ENCODE data around the gene HNMT.
"Not testable (repeated sequence)": the region's sequence is repeated elsewhere in the genome, so short reads cannot be mapped to it uniquely, and the experiment has no call there.

Gene HNMT

DNA sequence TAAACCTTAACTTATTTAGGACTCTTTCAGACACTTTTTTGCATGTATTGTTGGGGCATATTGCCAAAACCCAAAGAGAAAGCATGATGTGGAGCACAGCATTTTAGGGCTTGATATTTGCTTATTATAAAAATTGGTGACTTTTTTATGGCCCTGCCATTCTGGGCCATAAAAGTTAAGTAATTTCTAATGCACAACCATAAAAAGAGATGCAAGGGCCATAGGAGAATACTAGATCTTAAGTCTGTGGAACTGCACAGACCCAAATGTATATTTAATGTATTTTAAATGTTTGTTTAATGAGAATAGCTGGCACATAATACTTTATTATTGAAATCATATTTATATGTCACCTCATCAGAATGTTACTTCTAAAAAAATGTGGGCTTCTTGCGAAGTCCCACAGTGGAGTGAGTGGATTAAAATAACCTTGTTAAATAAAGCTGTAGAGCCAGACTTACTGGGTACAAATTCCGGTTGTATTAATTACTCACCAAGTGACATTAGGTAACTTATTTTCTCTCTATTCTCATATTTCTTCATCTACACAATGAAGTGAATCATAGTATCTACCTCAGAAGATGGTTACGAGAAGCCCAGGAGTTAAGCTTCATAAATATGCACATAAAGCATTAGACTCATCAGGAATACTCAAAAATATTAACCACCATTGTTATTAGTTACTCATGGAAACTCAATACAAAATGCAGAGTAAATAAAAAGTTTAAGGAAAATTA is 52.2 kb downstream of the HNMT start:
- no peak for DNase-seq

DNA sequence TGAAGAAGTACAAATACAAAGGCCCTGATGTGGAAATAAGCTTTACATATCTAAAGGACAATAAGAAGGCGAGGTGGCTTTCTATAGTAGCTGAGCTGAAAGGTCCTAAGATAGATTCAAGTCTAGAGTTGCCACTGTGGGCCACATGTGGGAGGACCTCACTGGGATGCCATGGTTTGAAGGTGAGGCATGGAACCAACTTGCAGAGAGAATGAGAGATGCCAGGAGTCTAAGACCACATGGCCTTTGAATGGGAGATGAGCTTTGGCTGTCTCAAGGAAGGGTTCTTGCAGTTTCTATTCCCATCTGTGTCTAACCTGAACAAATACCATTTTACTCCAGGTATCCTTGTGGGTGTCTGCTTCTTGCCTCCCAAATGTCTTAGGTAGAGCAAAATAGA is 53.6 kb downstream of the HNMT start:
- no peak for DNase-seq

DNA sequence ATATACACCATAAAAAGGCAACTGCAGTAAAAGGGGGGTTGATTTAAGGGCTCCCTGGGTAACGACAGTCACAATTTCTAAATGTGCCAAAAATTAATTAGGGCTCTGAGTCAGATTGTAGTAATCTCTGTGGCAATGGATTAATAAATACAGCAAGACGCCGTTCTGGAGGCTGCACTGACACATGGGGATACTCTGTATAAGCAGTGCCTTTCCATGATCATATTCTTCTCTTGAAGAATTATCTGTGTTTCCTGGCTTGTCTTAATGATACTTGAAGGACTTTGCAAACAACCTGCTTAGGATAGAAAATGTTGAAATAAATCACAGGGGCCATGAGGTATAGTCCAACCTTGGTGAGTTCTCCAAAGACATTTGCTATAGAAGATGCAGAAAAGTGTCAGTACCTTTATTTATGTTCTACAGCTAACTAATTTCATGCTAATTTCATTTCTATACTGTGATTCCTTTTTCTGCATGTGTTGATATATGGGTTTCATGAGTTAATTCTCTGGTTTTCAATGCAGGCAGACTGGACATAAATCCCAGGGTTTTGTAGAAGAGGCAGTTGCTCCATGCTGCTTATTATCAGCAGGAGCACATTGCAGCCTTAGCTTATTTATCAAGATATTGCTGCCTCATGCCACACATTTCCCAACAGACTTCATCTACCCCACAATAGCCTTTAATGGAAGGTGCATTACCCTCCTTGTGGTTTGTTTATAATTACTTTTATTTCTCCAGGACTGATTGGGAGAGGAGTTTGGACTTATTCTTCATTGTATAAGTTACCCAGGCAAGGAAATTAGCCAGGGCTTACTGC is 54.8 kb downstream of the HNMT start:
- DNase-seq = peak; percentile 81

DNA sequence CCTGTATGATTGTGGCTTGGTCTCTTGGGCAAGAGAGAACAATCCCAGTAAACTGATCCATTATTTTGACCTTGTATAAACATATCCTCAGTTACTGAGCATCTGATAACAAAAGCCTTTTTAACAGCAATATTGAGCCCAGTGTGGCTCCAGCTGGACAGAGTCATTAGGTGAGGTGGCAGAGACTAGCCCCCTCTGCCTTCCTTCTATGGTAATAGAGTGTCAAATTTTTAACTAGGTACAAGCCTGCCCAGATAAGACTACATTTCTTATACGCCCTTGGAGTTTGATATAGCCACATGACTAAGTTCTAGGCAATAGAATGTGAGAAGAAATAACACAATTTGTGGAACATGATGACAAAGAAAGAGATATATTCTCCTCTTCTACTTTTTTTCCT is 56.2 kb downstream of the HNMT start:
- DNase-seq = peak; percentile 54

- no peak for DNase-seq
Measured at GRCh38 chr2:138021154-138021553, 56.9 kb downstream of the HNMT start.

DNA sequence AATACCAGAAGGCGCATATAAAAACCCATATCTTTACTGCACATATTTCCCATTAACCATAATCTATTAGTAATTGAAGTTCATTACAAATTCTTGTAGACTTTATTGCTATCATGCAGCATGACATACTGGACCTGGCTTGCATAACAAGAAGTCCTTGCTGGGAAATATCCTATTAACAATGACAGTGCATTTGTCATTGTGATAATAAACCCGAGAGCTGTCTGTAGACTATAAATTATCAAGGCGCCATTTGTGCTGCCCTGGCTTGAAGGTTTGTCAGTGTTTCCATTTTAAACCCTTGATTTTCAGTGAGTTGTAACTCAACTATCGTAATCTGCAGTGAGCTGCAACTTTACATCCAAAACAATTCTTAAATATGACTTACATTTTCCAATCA is 59.0 kb downstream of the HNMT start:
- no peak for DNase-seq

DNA sequence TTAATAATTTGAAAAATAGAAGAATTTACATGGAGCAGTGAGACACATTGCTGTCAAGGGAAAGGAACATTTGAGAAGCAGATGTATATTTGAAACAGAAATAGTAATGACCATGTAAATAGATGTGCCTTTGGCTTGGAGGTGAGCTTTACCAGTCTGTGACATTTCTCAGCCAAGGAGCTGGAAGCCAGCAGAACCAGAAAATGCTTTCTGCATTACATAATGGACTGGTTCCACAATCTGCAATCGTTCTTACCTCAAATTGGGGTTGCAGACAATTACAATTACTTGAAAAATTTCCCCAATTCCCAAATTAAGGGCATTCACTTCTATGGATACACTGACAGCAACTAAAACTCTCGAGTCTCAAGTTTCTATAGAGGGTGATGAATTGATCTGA is 59.7 kb downstream of the HNMT start:
- DNase-seq = no peak

DNA sequence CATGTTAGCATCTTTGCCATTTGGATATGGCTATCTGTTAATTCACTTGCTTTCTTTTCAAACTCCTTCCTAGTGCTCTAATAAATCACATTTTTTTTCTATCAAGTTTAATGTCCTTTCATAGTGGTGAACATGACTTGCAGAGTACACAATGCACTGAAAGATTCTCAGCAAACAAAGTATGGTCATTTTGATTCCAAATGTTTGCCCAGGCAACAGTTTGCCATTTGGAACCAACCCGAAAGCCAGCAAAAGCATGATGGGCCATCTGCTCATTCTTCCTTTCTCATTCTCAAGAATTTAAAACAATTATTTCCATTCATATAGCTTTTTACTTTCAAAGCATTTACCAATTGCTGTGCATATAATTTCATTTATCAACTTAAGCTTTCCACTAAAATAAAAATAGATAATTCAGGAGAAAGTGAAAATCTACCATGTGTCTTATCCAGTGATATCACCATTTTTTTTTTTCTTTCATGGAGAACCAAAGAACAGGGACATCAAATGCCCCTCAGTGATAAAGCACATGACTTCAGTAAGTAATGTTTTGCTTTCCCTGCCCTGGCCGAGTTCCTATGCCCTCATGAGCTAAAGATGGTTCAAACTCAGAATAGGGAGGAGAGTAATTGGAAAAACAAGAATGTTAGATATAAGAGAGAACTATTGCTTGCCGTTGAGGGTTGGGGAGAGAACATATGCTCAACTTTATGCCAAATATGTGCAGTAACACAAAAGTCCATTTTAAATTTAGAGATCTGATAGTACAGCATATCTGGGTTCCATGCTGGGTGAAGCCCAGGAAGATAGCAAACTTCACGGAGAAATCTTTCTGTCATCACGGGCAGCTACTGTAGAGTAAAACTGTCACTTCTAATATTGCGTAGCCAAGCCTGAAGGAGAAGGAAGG is 62.1 kb downstream of the HNMT start:
- no peak for DNase-seq

- peak; percentile 48 for DNase-seq
Measured at GRCh38 chr2:138028538-138028937, 64.3 kb downstream of the HNMT start.

- DNase-seq = no peak
Measured at GRCh38 chr2:138029276-138029675, 65.0 kb downstream of the HNMT start.

DNA sequence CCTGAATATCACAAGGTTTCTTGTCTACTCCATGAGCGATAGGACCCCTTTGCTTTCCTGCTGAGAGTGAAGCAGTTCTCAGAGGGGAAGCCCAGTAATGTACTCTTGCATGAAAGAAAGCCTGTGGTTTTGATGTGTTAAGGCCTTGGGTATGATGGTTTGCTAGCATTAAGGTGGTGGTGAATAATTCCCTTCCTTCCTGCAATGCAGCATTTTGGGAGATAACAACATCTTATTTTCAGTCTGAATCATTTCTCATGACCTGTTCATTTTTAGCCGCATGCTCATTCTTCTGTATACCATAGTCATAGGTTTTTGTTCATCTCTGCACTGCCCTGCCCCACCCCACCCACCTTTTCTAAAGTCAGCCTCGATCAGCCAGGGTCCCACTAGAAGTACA is 66.2 kb downstream of the HNMT start:
- no peak for DNase-seq

- no peak for DNase-seq
Measured at GRCh38 chr2:138032334-138032733, 68.1 kb downstream of the HNMT start.

GRCh38 chr2:138034536-138034935 is 70.3 kb downstream of the HNMT start:
- DNase-seq = no peak

GRCh38 chr2:138035608-138036217 is 71.4 kb downstream of the HNMT start:
- DNase-seq = peak; percentile 20

DNA sequence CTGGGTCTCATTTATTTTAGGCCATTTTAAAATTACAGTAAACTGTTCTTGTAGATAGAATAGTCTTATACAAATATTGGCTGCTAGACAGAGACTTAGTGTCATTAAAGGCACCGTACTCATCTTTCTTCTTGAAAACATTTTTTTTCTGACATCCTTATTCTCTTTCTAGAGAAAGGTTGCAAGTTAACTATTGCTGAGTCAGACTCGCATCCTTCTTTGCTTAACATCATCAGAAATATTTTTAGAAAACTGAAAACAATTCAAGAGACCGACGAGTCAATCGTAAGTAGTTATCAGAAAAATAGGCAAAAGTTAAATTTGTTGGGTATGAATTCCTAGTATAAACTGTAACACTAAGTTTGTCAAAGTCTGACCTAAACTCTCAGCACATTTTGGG is 72.2 kb downstream of the HNMT start:
- DNase-seq = no peak

DNA sequence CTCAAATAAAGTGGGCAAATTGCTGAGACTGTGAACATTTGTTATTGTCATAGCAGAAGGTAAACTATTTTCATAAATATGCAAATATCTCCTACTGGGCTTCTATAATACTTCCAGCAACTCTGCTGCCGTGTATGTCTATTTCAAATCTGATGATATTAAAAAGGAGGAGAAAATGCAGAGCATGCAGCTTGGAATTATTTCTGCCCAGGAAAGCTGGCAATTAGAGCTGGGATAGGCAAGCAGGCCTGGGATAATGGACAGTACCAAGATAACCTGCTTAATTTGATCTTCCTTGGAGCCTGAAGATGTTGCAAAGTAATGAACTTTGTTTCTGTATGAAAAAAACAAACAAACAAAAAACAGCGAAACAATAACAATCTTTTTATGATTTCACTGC is 72.8 kb downstream of the HNMT start:
- DNase-seq = no peak

DNA sequence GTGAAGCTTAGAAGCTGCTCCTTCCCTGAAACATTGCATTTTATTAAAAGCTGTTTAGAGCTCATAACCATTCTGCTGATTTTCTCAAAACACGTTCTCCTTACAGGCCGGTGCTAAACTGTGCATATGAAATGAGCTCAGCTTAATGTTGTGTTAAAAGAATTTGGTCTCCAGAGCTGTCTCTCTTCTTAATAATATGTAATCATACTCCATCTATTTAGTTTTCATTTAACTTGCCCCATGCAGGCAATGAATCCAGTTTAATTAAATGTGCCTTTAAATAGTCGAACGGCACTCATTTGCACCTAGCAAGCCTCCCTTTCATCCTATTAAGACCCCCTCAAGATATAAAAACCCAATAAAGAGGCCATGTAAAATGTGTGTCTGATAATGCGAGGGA is 76.3 kb downstream of the HNMT start:
- no peak for DNase-seq

DNA sequence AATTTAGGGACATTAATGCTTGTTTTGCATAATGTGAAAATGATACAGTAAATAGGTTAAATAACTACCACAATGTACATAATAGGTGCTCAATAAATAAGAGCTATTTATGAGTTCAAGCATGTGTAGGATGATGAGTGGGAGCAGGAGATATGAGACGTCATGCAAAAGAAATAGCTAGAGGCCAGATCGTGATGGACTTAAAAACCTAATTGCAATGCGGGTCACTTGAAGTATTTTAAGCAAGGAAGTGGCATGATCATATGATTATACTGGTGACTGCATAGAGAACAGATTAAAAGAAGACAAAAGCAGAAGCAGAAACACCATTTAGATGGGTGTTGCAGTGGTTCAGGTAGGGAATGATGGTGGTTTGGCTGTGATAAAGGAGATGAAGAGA is 78.0 kb downstream of the HNMT start:
- no peak for DNase-seq

DNA sequence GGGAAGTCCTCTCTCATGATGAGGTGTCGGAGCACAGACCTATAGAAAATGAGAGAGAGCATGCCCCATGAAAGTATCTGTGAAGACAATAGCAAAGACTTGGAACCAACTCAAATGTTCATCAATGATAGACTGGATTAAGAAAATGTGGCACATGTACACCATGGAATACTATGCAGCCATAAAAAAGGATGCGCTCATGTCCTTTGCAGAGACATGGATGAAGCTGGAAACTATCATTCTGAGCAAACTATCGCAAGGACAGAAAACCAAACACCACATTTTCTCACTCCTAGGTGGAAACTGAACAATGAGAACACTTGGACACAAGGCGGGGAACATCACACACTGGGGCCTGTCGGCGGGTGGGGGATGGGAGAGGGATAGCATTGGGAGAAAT is 79.3 kb downstream of the HNMT start:
- not testable (repeated sequence) for DNase-seq

GRCh38 chr2:138058427-138058826 is 94.2 kb downstream of the HNMT start:
- peak; percentile 86 for DNase-seq

DNA sequence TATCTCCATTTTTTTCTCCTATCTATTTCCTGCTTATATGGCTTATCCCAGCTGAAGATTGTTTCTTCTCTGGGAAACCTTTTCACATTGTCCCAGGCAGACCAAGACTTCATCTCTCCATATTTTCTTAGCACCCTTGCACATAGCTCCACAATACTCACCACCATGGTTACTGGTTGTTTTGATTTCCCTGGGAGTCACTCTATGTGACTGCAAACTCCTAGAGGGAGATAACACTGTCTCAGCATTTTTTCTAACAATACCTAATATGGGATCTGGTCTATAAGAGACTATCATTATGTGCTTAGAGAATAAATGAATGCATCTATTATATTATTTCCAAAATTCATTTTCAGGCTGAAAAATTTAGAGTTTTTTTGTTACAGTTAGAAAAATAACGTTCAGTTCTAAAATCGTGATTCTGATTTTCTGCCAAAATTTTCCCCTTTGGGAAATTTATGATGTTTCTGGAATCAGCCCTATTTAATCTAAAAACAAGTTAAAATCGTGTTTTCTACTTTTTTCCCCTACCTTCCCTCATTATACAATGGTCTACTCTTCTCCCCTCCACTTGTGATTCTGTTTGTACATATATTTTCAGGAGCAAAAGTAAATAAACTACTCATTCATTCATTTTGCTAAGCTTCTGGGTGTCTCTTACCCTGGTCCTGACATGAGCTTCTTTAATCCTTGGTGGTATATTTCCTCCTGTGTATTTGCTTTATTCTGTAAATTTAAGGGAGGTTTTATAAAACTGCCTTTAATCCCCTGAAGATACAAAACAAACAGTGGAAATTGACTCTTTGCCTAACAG is 95.4 kb downstream of the HNMT start:
- peak; percentile 47 for DNase-seq

GRCh38 chr2:138060301-138060635 is 96.0 kb downstream of the HNMT start:
- peak; percentile 94 for DNase-seq
